ENCODE data around the gene ABCB7. TPM values are rescaled to one million over a fixed set of nuclear protein-coding genes. Genes with fewer than 3 reads are reported as not detected.

ABCB7 gene
- total RNA-seq, 2 donors from 2014 or later, result 27.9 to 31.8 TPM

- peak overlapping the region; percentile 41 for H3K4me3 ChIP-seq
- DNase-seq, result no peak
- H3K36me3 ChIP-seq, result no peaks in the 10 kb centered on the region
- no peaks in the 10 kb centered on the region for H3K9me3 ChIP-seq
- peak overlapping the region; percentile 66 for H3K27ac ChIP-seq
- H3K27me3 ChIP-seq, result no peaks in the 10 kb centered on the region
- intact Hi-C loops (cut with DNase I), result no loop called here
- H3K4me1 ChIP-seq, result no peaks in the 10 kb centered on the region
- H3K9ac ChIP-seq (ENCODE audit: low read depth in 2 of 2, low read length in 2 of 2), result peak overlapping the region in 1 of 2 donors; percentile 1
- no peak for TF ChIP-seq CTCF (IDR thresholded peaks at IDR 0.05)
Observed at GRCh38 chrX:75156531-75156945, 455 bp upstream of the ABCB7 start.

GRCh38 chrX:75155447-75155826 is 646 bp downstream of the ABCB7 start:
- Histone ChIP-seq H3K36me3 (no peaks in the 10 kb centered on the region), H3K4me1 (no peaks in the 10 kb centered on the region), H3K9ac (ENCODE audit: low read depth in 2 of 2, low read length in 2 of 2) (peak overlapping the region in 1 of 2 donors; percentile 69), H3K27ac (peak overlapping the region; percentile 66), H3K27me3 (no peaks in the 10 kb centered on the region), H3K9me3 (no peaks in the 10 kb centered on the region), H3K4me3 (peak overlapping the region; percentile 41)
- no peak for DNase-seq
- intact Hi-C loops (cut with DNase I), result no loop called here
- TF ChIP-seq CTCF (IDR thresholded peaks at IDR 0.05), result no peak

- Histone ChIP-seq H3K36me3 (no peaks in the 10 kb centered on the region), H3K27ac (no peak overlapping the region), H3K27me3 (no peaks in the 10 kb centered on the region), H3K9ac (ENCODE audit: low read depth in 2 of 2, low read length in 2 of 2) (no peak overlapping the region), H3K4me3 (no peak overlapping the region), H3K4me1 (no peaks in the 10 kb centered on the region), H3K9me3 (no peaks in the 10 kb centered on the region)
- no peak for TF ChIP-seq CTCF (IDR thresholded peaks at IDR 0.05)
- DNase-seq, result no peak
- intact Hi-C loops (cut with DNase I), result no loop called here
Observed at GRCh38 chrX:75154871-75155270, 1.2 kb downstream of the ABCB7 start.

GRCh38 chrX:75151827-75152592 is 4.1 kb downstream of the ABCB7 start:
- Histone ChIP-seq H3K27me3 (no peaks in the 10 kb centered on the region), H3K9ac (ENCODE audit: low read depth in 2 of 2, low read length in 2 of 2) (no peak overlapping the region), H3K9me3 (no peaks in the 10 kb centered on the region), H3K36me3 (no peaks in the 10 kb centered on the region), H3K4me3 (no peak overlapping the region), H3K4me1 (no peaks in the 10 kb centered on the region), H3K27ac (no peak overlapping the region)
- no peak for TF ChIP-seq CTCF (IDR thresholded peaks at IDR 0.05)
- DNase-seq, result no peak
- intact Hi-C loops (cut with DNase I), result no loop called here

GRCh38 chrX:75149654-75150053 is 6.4 kb downstream of the ABCB7 start:
- H3K4me1 ChIP-seq, result no peaks in the 10 kb centered on the region
- no peaks in the 10 kb centered on the region for H3K36me3 ChIP-seq
- H3K9me3 ChIP-seq, result no peaks in the 10 kb centered on the region
- TF ChIP-seq CTCF (IDR thresholded peaks at IDR 0.05), result no peak
- H3K4me3 ChIP-seq, result no peak overlapping the region
- H3K9ac ChIP-seq (ENCODE audit: low read depth in 2 of 2, low read length in 2 of 2), result no peak overlapping the region
- no peak overlapping the region for H3K27ac ChIP-seq
- H3K27me3 ChIP-seq, result no peaks in the 10 kb centered on the region
- no peak for DNase-seq
- intact Hi-C loops (cut with DNase I), result no loop called here

Data from colonic mucosa (tissue), 4 donors.